HEK293 (cell line): ENCODE measurements around the gene MAP4K4.

Experiments used
- CTCF ChIA-PET: fragments of 350-600 bp; formaldehyde crosslinking; extraction: SDS; loops from one replicate; lab custom pipeline; 2021; ENCODE audit warnings: antibody characterized with exemption; lab: Yijun Ruan, JAX
- POLR2A ChIA-PET: fragments of 300-600 bp; formaldehyde crosslinking; extraction: SDS; loops from one replicate; lab custom pipeline; 2020; ENCODE audit warnings: antibody characterized with exemption, inconsistent platforms; lab: Yijun Ruan, JAX
- H3K27ac ChIP-seq: fragments of 200-500 bp; sonication (Bioruptor generic); 2 replicates; pipeline ENCODE4 v1.5.1; 2014; ENCODE audit warnings: low read depth, low read length, control low read depth, inconsistent platforms; ENCODE audit errors: extremely low read depth
- H3K36me3 ChIP-seq, 2 experiments: fragments of 200-500 bp in 1 of 2; sonication (Bioruptor generic) in 1 of 2; 1 replicate in 1 of 2; 2 replicates in 1 of 2; pipeline ENCODE4 v1.5.1; 2014 to 2017; ENCODE audit warnings: inconsistent platforms in 2 of 2, low read length in 2 of 2; ENCODE audit not compliant: control insufficient read depth in 2 of 2, insufficient read depth in 1 of 2
- H3K4me1 ChIP-seq: fragments of 200-500 bp; sonication (Bioruptor generic); 2 replicates; pipeline ENCODE4 v1.5.1; 2014; ENCODE audit warnings: mild to moderate bottlenecking, low read length, inconsistent platforms; ENCODE audit not compliant: control insufficient read depth, insufficient read depth
- H3K4me3 ChIP-seq: 2 replicates; pipeline ENCODE4 v1.5.1; 2011; ENCODE audit warnings: low read depth, mild to moderate bottlenecking, control low read depth, low read length, moderate library complexity
- H3K9me3 ChIP-seq: fragments of 200-500 bp; sonication (Bioruptor generic); 2 replicates; pipeline ENCODE4 v1.5.1; 2014; ENCODE audit warnings: low read depth, low read length, inconsistent platforms; ENCODE audit not compliant: control insufficient read depth, insufficient read depth
- AEBP2 ChIP-seq: fragments of 450-650 bp; formaldehyde crosslinking; IDR thresholded peaks from 2 replicates; pipeline ENCODE4 v1.5.1; 2016; ENCODE audit warnings: missing biosample characterization, missing genetic modification characterization, borderline replicate concordance
- GFI1B ChIP-seq: fragments of 450-650 bp; formaldehyde crosslinking; IDR thresholded peaks from 2 replicates; pipeline ENCODE4 v1.5.1; 2016; ENCODE audit warnings: missing biosample characterization, missing genetic modification characterization
- HOXD13 ChIP-seq: sonication (generic); formaldehyde crosslinking; IDR thresholded peaks from 2 replicates; pipeline ENCODE4 v1.8.0; 2022; ENCODE audit warnings: missing genetic modification reagents, borderline replicate concordance
- PRDM6 ChIP-seq: fragments of 450-650 bp; formaldehyde crosslinking; IDR thresholded peaks from 2 replicates; pipeline ENCODE4 v1.5.1; 2017; ENCODE audit warnings: missing biosample characterization, missing genetic modification characterization
- SP3 ChIP-seq: fragments of 450-650 bp; formaldehyde crosslinking; IDR thresholded peaks from 2 replicates; pipeline ENCODE4 v1.5.1; 2016; ENCODE audit warnings: missing biosample characterization, missing genetic modification characterization
- ZBTB8A ChIP-seq: fragments of 450-650 bp; formaldehyde crosslinking; IDR thresholded peaks from 2 replicates; pipeline ENCODE4 v1.5.1; 2016; ENCODE audit warnings: missing biosample characterization, missing genetic modification characterization
- ZNF132 ChIP-seq: fragments of 450-650 bp; formaldehyde crosslinking; IDR thresholded peaks from 2 replicates; pipeline ENCODE4 v1.5.1; 2017; ENCODE audit warnings: missing biosample characterization, missing genetic modification characterization, borderline replicate concordance
- ZNF133 ChIP-seq: fragments of 450-650 bp; formaldehyde crosslinking; IDR thresholded peaks from 2 replicates; pipeline ENCODE4 v1.5.1; 2016; ENCODE audit warnings: missing biosample characterization, missing genetic modification characterization
- ZNF16 ChIP-seq: fragments of 450-650 bp; formaldehyde crosslinking; IDR thresholded peaks from 2 replicates; pipeline ENCODE4 v1.5.1; 2016; ENCODE audit warnings: low read depth, missing biosample characterization, missing genetic modification characterization
- ZNF248 ChIP-seq: fragments of 450-650 bp; formaldehyde crosslinking; IDR thresholded peaks from 2 replicates; pipeline ENCODE4 v1.5.1; 2017; ENCODE audit warnings: missing biosample characterization, missing genetic modification characterization
- ZNF324 ChIP-seq: fragments of 450-650 bp; formaldehyde crosslinking; IDR thresholded peaks from 2 replicates; pipeline ENCODE4 v1.5.1; 2016; ENCODE audit warnings: missing biosample characterization, missing genetic modification characterization
- ZNF366 ChIP-seq: fragments of 450-650 bp; formaldehyde crosslinking; conservative IDR thresholded peaks from 2 replicates; pipeline ENCODE4 v1.5.1; 2016; ENCODE audit warnings: missing biosample characterization, missing genetic modification characterization
- ZNF449 ChIP-seq: fragments of 450-650 bp; formaldehyde crosslinking; IDR thresholded peaks from 2 replicates; pipeline ENCODE4 v1.5.1; 2017; ENCODE audit warnings: missing biosample characterization, mild to moderate bottlenecking, missing genetic modification characterization, moderate library complexity
- ZNF521 ChIP-seq: fragments of 450-650 bp; formaldehyde crosslinking; IDR thresholded peaks from 2 replicates; pipeline ENCODE4 v1.5.1; 2017; ENCODE audit warnings: missing biosample characterization, mild to moderate bottlenecking, missing genetic modification characterization
- ZNF548 ChIP-seq: fragments of 450-650 bp; formaldehyde crosslinking; IDR thresholded peaks from 2 replicates; pipeline ENCODE4 v1.5.1; 2016; ENCODE audit warnings: missing biosample characterization, missing genetic modification characterization
- ZNF571 ChIP-seq: fragments of 450-650 bp; formaldehyde crosslinking; IDR thresholded peaks from 2 replicates; pipeline ENCODE4 v1.5.0; 2017; ENCODE audit warnings: missing biosample characterization, missing genetic modification characterization
- ZNF658 ChIP-seq: fragments of 450-650 bp; formaldehyde crosslinking; IDR thresholded peaks from 2 replicates; pipeline ENCODE4; 2016; ENCODE audit warnings: missing biosample characterization, missing genetic modification characterization
- ZNF670 ChIP-seq: fragments of 450-650 bp; formaldehyde crosslinking; IDR thresholded peaks from 2 replicates; pipeline ENCODE4 v1.5.1; 2016; ENCODE audit warnings: missing biosample characterization, missing genetic modification characterization, low read depth
- ZNF785 ChIP-seq: fragments of 450-650 bp; formaldehyde crosslinking; IDR thresholded peaks from 2 replicates; pipeline ENCODE4 v1.5.1; 2016; ENCODE audit warnings: missing biosample characterization, missing genetic modification characterization
- ZNF843 ChIP-seq: fragments of 450-650 bp; formaldehyde crosslinking; IDR thresholded peaks from 2 replicates; pipeline ENCODE4 v1.5.1; 2016; ENCODE audit warnings: missing biosample characterization, missing genetic modification characterization
- ZSCAN23 ChIP-seq: fragments of 450-650 bp; formaldehyde crosslinking; IDR thresholded peaks from 2 replicates; pipeline ENCODE4 v1.5.1; 2016; ENCODE audit warnings: missing biosample characterization, missing genetic modification characterization
- TF ChIP-seq, protein P1 (sequence below): fragments of 450-650 bp; formaldehyde crosslinking; IDR thresholded peaks from 2 replicates; pipeline ENCODE4 v1.5.1; 2016; ENCODE audit warnings: missing biosample characterization, missing genetic modification characterization
- TF ChIP-seq, protein P2 (sequence below): fragments of 450-650 bp; formaldehyde crosslinking; IDR thresholded peaks from 2 replicates; pipeline ENCODE4 v1.5.1; 2016; ENCODE audit warnings: missing biosample characterization, missing genetic modification characterization

Gene MAP4K4

GRCh38 chr2:101771227-101771902 lies 73.9 kb downstream of the MAP4K4 start:
- CTCF ChIA-PET = interaction anchor here (0.5 to 2.9 kb wide), 15 partner anchors 9 to 353 kb away, joined by 3 to 21 read pairs (median 8); no protein-coding TSS in a partner anchor
- no peaks in the 10 kb centered on the region for H3K36me3 ChIP-seq
- no peak for TF ChIP-seq ZNF843 (tag by site-specific recombination)
- TF ChIP-seq, all 188 proteins: peak for 0
- Histone ChIP-seq H3K4me3 (no peak overlapping the region), H3K27ac (no peak overlapping the region), H3K9me3 (no peaks in the 10 kb centered on the region), H3K4me1 (peaks cover 23% of the 10 kb centered on the region)
- POLR2A ChIA-PET = interaction anchor here (1.1 kb wide), 1 partner anchor 74 kb away, joined by 3 read pairs; the partner anchor contains the start of gene MAP4K4

DNA sequence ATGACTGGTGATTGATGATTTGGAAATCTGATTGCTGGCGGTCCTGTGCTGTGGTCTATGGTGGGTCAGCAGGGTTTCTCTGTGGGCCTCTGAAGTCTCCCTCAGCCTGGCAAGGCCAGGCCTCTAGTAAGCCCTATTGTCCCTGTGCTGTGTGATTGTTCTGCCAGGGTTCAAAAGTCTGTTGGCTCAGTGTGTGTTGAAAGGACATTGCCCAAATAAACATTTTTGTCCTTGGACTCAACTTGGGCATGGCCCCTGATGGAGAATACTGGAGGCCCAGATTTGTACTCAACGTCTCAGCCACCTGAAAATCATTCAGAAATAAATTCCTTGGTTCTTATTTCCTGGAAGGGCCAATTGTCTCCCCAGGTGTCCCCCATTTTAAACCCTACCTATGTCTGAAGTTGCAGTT lies 74.4 kb downstream of the MAP4K4 start:
- ChIA-PET CTCF (interaction anchor here (0.5 to 2.9 kb wide), 9 partner anchors 8 to 60 kb away, joined by 4 to 21 read pairs (median 10); no protein-coding TSS in a partner anchor), POLR2A (interaction anchor here (1.1 kb wide), 1 partner anchor 74 kb away, joined by 3 read pairs; the partner anchor contains the start of gene MAP4K4)
- no peaks in the 10 kb centered on the region for H3K36me3 ChIP-seq
- H3K4me1 ChIP-seq = peaks cover 21% of the 10 kb centered on the region
- no peak overlapping the region for H3K4me3 ChIP-seq
- TF ChIP-seq ZSCAN23 (tag by site-specific recombination) = no peak
- TF ChIP-seq ZNF449 (tag by site-specific recombination) = no peak
- no peak for TF ChIP-seq SP3 (tag by site-specific recombination)
- TF ChIP-seq AEBP2 (tag by site-specific recombination) = no peak
- TF ChIP-seq ZNF571 = no peak
- TF ChIP-seq ZNF324 = no peak
- TF ChIP-seq ZNF133 (tag by site-specific recombination) = no peak
- no peak for TF ChIP-seq ZNF670 (tag by site-specific recombination)
- TF ChIP-seq ZNF658 (tag by site-specific recombination) = no peak
- no peak for TF ChIP-seq ZNF16
- TF ChIP-seq, protein P1, sequence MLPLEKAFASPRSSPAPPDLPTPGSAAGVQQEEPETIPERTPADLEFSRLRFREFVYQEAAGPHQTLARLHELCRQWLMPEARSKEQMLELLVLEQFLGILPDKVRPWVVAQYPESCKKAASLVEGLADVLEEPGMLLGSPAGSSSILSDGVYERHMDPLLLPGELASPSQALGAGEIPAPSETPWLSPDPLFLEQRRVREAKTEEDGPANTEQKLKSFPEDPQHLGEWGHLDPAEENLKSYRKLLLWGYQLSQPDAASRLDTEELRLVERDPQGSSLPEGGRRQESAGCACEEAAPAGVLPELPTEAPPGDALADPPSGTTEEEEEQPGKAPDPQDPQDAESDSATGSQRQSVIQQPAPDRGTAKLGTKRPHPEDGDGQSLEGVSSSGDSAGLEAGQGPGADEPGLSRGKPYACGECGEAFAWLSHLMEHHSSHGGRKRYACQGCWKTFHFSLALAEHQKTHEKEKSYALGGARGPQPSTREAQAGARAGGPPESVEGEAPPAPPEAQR = no peak
- no peak for TF ChIP-seq PRDM6
- TF ChIP-seq ZNF366 (tag by site-specific recombination) = no peak
- TF ChIP-seq, all 188 proteins: peak for 0
- Histone ChIP-seq H3K9me3 (no peaks in the 10 kb centered on the region), H3K27ac (no peak overlapping the region)

- Histone ChIP-seq H3K9me3 (no peaks in the 10 kb centered on the region), H3K36me3 (no peaks in the 10 kb centered on the region), H3K27ac (no peak overlapping the region), H3K4me3 (no peak overlapping the region), H3K4me1 (peaks cover 9% of the 10 kb centered on the region)
- ChIA-PET POLR2A (no interaction called here), CTCF (interaction anchor here (1.1 kb wide), 1 partner anchor 385 kb away, joined by 5 read pairs; no protein-coding TSS in a partner anchor)
- TF ChIP-seq HOXD13 (CRISPR knock-in tag) (no peak), GFI1B (tag by site-specific recombination) (no peak), ZNF785 (tag by site-specific recombination) (no peak), ZNF521 (tag by site-specific recombination) (no peak), ZNF571 (no peak), ZBTB8A (tag by site-specific recombination) (no peak), ZNF548 (tag by site-specific recombination) (no peak), ZNF132 (tag by site-specific recombination) (no peak), ZNF248 (tag by site-specific recombination) (no peak)
- TF ChIP-seq, protein P2, sequence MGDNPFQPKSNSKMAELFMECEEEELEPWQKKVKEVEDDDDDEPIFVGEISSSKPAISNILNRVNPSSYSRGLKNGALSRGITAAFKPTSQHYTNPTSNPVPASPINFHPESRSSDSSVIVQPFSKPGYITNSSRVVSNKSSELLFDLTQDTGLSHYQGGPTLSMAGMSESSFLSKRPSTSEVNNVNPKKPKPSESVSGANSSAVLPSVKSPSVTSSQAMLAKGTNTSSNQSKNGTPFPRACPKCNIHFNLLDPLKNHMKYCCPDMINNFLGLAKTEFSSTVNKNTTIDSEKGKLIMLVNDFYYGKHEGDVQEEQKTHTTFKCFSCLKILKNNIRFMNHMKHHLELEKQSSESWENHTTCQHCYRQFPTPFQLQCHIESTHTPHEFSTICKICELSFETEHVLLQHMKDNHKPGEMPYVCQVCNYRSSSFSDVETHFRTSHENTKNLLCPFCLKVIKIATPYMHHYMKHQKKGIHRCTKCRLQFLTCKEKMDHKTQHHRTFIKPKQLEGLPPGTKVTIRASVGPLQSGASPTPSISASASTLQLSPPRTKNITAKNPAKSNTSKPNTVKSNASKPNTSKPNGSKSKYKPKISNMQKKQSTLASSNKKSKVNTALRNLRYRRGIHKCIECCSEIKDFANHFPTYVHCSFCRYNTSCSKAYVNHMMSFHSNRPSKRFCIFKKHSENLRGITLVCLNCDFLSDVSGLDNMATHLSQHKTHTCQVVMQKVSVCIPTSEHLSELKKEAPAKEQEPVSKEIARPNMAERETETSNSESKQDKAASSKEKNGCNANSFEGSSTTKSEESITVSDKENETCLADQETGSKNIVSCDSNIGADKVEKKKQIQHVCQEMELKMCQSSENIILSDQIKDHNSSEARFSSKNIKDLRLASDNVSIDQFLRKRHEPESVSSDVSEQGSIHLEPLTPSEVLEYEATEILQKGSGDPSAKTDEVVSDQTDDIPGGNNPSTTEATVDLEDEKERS (tag by site-specific recombination) = no peak
Observed at GRCh38 chr2:101773137-101773536, 75.6 kb downstream of the MAP4K4 start.
